ENCODE results near the gene MAP4K4. TPM values are rescaled to one million over a fixed set of nuclear protein-coding genes. Genes with fewer than 3 reads are reported as not detected.
A peak's percentile ranks its signal among the peaks of the same experiment; 100 is the strongest.

Gene MAP4K4
- total and polyA plus RNA-seq, 2 of the 4 experiments (the other 2 are of a cell fraction): 89.4 to 124 TPM

- Histone ChIP-seq H4K8ac (ENCODE audit: low read depth in 2 of 2, low read length in 2 of 2) (no peak overlapping the region), H2BK20ac (ENCODE audit: low read depth, low read length) (no peak overlapping the region), H3K18ac (ENCODE audit: low read depth, low read length) (no peak overlapping the region), H3K4me2 (ENCODE audit: low read depth, low read length) (no peak overlapping the region), H2BK5ac (ENCODE audit: low read depth, low read length, poor library complexity, severe bottlenecking) (no peak overlapping the region), H3K9me1 (ENCODE audit: insufficient read depth, low read length) (no peaks in the 10 kb centered on the region; the same call in 1 of the 2 replicates), H3K79me1 (ENCODE audit: low read depth in 1 of 2, low read length in 2 of 2) (no peaks in the 10 kb centered on the region), H2AK9ac (replicated peaks; ENCODE audit: low read depth, low read length, poor library complexity) (no peak overlapping the region), H3K56ac (ENCODE audit: extremely low read depth, insufficient read depth, low read length) (no peak overlapping the region), H4K5ac (ENCODE audit: low read depth, low read length) (no peak overlapping the region), H3K23ac (ENCODE audit: low read depth, low read length) (no peak overlapping the region), H4K20me1 (ENCODE audit: insufficient read depth, low read length) (no peaks in the 10 kb centered on the region), H2BK15ac (ENCODE audit: low read depth, low read length) (no peak overlapping the region), H2BK120ac (ENCODE audit: low read depth, low read length) (no peak overlapping the region), H3K27ac (ENCODE audit: insufficient read depth, low read length) (no peak overlapping the region; the same call in 1 of the 2 replicates), H3K14ac (replicated peaks; ENCODE audit: low read depth, low read length) (no peak overlapping the region), H3K27me3 (ENCODE audit: control insufficient read depth, insufficient read depth, low read length) (no peaks in the 10 kb centered on the region), H3K9me3 (ENCODE audit: control insufficient read depth, insufficient read depth, low read length) (no peaks in the 10 kb centered on the region), H2AK5ac (ENCODE audit: low read depth, low read length) (no peak overlapping the region), H2AFZ (replicated peaks; ENCODE audit: low read length, poor library complexity) (peak overlapping the region; percentile 82), H3K4ac (ENCODE audit: low read depth, low read length) (no peak overlapping the region), H4K91ac (ENCODE audit: insufficient read depth, low read depth, low read length) (no peak overlapping the region), H3K4me3 (ENCODE audit: insufficient read depth, low read depth, low read length) (no peak overlapping the region), H3K36me3 (ENCODE audit: control insufficient read depth, insufficient read depth, low read length) (no peaks in the 10 kb centered on the region), H3K4me1 (ENCODE audit: control insufficient read depth, insufficient read depth, low read length) (peaks cover 7% of the 10 kb centered on the region), H3K9ac (ENCODE audit: low read depth, low read length) (no peak overlapping the region)
- dilution Hi-C loops (cut with HindIII; ENCODE audit: low sequenced_read_pairs, unreplicated experiment) (no loop called here), in situ Hi-C loops (cut with MboI; ENCODE audit: low sequenced_read_pairs) (no loop called here), intact Hi-C loops (cut with micrococcal nuclease) (no loop called here)
- ATAC-seq (ENCODE audit: low read depth) (peak; percentile 72), DNase-seq (peak; percentile 76)
- POLR2A ChIA-PET (ENCODE audit: unreplicated experiment): no interaction called here
- TF ChIP-seq NFE2L2 (IDR thresholded peaks at IDR 0.05; ENCODE audit: low read depth, low read length): peak; percentile 36; the same call in 1 of the 2 replicates
- TF ChIP-seq, protein P1, sequence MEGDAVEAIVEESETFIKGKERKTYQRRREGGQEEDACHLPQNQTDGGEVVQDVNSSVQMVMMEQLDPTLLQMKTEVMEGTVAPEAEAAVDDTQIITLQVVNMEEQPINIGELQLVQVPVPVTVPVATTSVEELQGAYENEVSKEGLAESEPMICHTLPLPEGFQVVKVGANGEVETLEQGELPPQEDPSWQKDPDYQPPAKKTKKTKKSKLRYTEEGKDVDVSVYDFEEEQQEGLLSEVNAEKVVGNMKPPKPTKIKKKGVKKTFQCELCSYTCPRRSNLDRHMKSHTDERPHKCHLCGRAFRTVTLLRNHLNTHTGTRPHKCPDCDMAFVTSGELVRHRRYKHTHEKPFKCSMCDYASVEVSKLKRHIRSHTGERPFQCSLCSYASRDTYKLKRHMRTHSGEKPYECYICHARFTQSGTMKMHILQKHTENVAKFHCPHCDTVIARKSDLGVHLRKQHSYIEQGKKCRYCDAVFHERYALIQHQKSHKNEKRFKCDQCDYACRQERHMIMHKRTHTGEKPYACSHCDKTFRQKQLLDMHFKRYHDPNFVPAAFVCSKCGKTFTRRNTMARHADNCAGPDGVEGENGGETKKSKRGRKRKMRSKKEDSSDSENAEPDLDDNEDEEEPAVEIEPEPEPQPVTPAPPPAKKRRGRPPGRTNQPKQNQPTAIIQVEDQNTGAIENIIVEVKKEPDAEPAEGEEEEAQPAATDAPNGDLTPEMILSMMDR (conservative IDR thresholded peaks at IDR 0.05; ENCODE audit: low read depth, low read length): no peak
- no peak for TF ChIP-seq FOS (IDR thresholded peaks at IDR 0.05; ENCODE audit: low read depth, low read length)
- TF ChIP-seq CEBPB (IDR thresholded peaks at IDR 0.05; ENCODE audit: low read depth, low read length): peak; percentile 68; the same call in 1 of the 2 replicates
- WGBS, 2 experiments (ENCODE audit: extremely low coverage in 2 of 2, insufficient read length in 1 of 2): 29% methylated on average over 2 of the region's 5 CpGs; no CpG with 5 or more reads in 1 of the 2 experiments
- BruUV-seq (replicated peaks): no TSS peak
- CTCF ChIA-PET: no interaction called here
These were observed 41.6 kb upstream of the MAP4K4 start for GRCh38 chr2:101655702-101656422.
